Osteoblast (primary cell): ENCODE measurements around the gene LARP4B. TPM values are rescaled to one million over a fixed set of nuclear protein-coding genes. Genes with fewer than 3 reads are reported as not detected.

Experiments used
- DNase-seq: peaks from one replicate; pipeline ENCODE4 v3.0.0; 2011; ENCODE audit warnings: low spot score, mixed read lengths; ENCODE audit not compliant: insufficient read length; ENCODE audit errors: missing footprints
- H2AFZ ChIP-seq: 2 replicates; pipeline ENCODE4 v1.6.0; 2011; ENCODE audit warnings: mild to moderate bottlenecking, low read length
- H3K27ac ChIP-seq: 2 replicates; pipeline ENCODE4 v1.5.1; 2011; ENCODE audit warnings: mild to moderate bottlenecking, low read depth, low read length, moderate library complexity
- H3K27me3 ChIP-seq: 2 replicates; pipeline ENCODE4 v1.6.0; 2012; ENCODE audit warnings: mild to moderate bottlenecking, control low read depth, inconsistent platforms, low read length, moderate library complexity; ENCODE audit not compliant: insufficient read depth
- H3K36me3 ChIP-seq: 2 replicates; pipeline ENCODE4 v1.5.1; 2011; ENCODE audit warnings: mild to moderate bottlenecking, low read length, control low read depth, moderate library complexity; ENCODE audit not compliant: insufficient read depth
- H3K4me1 ChIP-seq: 2 replicates; pipeline ENCODE4 v1.5.1; 2011; ENCODE audit warnings: mild to moderate bottlenecking, low read length, control low read depth, moderate library complexity; ENCODE audit not compliant: insufficient read depth
- H3K4me2 ChIP-seq: 2 replicates; pipeline ENCODE4 v1.6.0; 2011; ENCODE audit warnings: mild to moderate bottlenecking, low read length; ENCODE audit not compliant: insufficient read depth
- H3K4me3 ChIP-seq: fragments of 200-600 bp; sonication (generic); 3 replicates; pipeline ENCODE4 v1.5.1; 2012; ENCODE audit warnings: mild to moderate bottlenecking, low read length, inconsistent platforms; ENCODE audit not compliant: insufficient read depth
- H3K79me2 ChIP-seq: 2 replicates; pipeline ENCODE4 v1.6.0; 2012; ENCODE audit warnings: mild to moderate bottlenecking, low read length, control low read depth, inconsistent platforms; ENCODE audit not compliant: insufficient read depth
- H3K9me3 ChIP-seq: 2 replicates; pipeline ENCODE4 v1.5.1; 2011; ENCODE audit warnings: low read depth, low read length, control low read depth
- H4K20me1 ChIP-seq: 2 replicates; pipeline ENCODE4 v1.6.0; 2012; ENCODE audit warnings: mild to moderate bottlenecking, low read length, control low read depth; ENCODE audit not compliant: insufficient read depth
- total RNA-seq: library from RNA; depleted of rRNA; stranded (reverse); fragments of >200 nt; gene quantifications from 2 replicates; pipeline ENCODE4 v1.2.3, GENCODE V29; 2012
- TF ChIP-seq, protein P1 (sequence below): IDR thresholded peaks from 2 replicates; pipeline ENCODE4 v1.5.1; 2011; ENCODE audit warnings: mild to moderate bottlenecking, low read depth, low read length, moderate library complexity; ENCODE audit errors: extremely low read depth

Gene LARP4B
- total RNA-seq, 1 donor: 46.0 TPM

DNA sequence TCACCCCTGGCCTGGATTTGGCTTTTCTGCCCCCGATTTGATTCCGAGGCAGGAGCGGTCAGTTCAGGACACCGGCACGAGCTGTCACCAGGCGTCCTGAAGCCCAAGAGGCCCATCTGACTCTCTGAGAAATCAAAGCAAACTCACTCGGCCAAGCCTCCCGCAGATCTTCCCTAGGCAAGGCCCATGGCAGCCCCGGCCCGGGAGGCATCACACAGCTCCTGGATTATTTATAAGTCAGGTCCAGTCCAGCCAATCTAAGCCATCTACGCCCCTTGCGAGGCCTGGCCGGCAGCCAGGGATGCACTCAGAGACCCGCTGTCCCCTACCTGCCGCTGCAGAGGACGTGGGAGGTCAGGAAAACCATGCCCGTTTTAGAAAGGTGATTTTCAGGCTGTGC lies 154.7 kb downstream of the LARP4B start:
- no peak overlapping the region for H3K4me3 ChIP-seq
- TF ChIP-seq, protein P1, sequence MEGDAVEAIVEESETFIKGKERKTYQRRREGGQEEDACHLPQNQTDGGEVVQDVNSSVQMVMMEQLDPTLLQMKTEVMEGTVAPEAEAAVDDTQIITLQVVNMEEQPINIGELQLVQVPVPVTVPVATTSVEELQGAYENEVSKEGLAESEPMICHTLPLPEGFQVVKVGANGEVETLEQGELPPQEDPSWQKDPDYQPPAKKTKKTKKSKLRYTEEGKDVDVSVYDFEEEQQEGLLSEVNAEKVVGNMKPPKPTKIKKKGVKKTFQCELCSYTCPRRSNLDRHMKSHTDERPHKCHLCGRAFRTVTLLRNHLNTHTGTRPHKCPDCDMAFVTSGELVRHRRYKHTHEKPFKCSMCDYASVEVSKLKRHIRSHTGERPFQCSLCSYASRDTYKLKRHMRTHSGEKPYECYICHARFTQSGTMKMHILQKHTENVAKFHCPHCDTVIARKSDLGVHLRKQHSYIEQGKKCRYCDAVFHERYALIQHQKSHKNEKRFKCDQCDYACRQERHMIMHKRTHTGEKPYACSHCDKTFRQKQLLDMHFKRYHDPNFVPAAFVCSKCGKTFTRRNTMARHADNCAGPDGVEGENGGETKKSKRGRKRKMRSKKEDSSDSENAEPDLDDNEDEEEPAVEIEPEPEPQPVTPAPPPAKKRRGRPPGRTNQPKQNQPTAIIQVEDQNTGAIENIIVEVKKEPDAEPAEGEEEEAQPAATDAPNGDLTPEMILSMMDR: no peak

DNA sequence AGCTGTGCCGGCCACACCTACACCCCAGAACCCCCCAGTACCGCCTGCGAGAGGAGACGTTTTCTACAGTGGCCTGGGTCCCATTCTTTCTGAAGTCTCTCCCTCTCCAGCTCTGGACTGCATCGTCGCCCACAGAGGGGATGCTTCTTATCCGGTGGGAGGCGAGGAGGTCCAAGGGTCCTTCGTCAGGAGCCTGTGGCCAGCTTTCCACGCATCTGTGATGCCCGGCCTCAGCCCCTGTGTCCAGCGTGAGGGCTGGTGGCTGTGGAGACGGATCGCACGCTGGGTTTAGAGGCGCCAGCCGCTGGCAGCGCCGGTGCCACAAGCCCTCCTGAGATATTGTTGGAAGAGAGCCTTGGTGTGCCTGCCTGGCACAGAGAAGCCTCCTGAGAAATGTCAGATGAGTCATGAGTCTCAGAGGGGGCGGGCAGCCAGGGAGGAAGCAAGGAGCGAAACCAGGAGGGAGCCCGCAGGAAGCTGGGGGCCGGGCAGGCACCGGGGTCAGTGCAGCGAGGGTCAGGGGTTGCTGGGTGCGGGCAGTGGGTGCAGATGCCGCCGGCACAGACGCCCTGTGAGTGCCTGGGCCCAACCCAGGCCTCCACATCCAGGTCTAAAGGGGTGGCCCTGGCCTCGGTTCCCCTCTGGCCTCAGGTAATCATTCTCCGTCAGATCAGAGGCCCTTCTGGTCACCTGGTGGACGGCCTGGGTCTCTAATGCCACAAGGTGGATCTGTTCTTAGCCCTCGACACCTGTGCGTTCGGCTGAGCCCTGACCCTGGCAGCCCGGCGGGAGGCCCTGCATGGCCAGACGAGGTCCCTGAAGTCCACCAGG lies 156.0 kb downstream of the LARP4B start:
- Histone ChIP-seq H3K79me2 (no peaks in the 10 kb centered on the region), H3K4me1 (peaks cover 7% of the 10 kb centered on the region), H3K27ac (no peak overlapping the region), H4K20me1 (no peaks in the 10 kb centered on the region), H3K27me3 (peaks cover 7% of the 10 kb centered on the region), H3K4me3 (peak overlapping the region; percentile 28), H3K9me3 (no peaks in the 10 kb centered on the region), H3K36me3 (no peaks in the 10 kb centered on the region), H2AFZ (no peak overlapping the region), H3K4me2 (peak overlapping the region; percentile 65)
- peak; percentile 96 for DNase-seq
- TF ChIP-seq, protein P1: no peak

More for the DNA sequence above, 154.7 kb downstream of the LARP4B start:
- peaks cover 2% of the 10 kb centered on the region for H3K27me3 ChIP-seq
- H3K4me2 ChIP-seq: no peak overlapping the region
- no peaks in the 10 kb centered on the region for H4K20me1 ChIP-seq
- no peaks in the 10 kb centered on the region for H3K9me3 ChIP-seq
- no peaks in the 10 kb centered on the region for H3K36me3 ChIP-seq
- H2AFZ ChIP-seq: no peak overlapping the region
- H3K79me2 ChIP-seq: no peaks in the 10 kb centered on the region
- H3K4me1 ChIP-seq: peaks cover 7% of the 10 kb centered on the region
- DNase-seq: peak; percentile 69
- no peak overlapping the region for H3K27ac ChIP-seq

DNA sequence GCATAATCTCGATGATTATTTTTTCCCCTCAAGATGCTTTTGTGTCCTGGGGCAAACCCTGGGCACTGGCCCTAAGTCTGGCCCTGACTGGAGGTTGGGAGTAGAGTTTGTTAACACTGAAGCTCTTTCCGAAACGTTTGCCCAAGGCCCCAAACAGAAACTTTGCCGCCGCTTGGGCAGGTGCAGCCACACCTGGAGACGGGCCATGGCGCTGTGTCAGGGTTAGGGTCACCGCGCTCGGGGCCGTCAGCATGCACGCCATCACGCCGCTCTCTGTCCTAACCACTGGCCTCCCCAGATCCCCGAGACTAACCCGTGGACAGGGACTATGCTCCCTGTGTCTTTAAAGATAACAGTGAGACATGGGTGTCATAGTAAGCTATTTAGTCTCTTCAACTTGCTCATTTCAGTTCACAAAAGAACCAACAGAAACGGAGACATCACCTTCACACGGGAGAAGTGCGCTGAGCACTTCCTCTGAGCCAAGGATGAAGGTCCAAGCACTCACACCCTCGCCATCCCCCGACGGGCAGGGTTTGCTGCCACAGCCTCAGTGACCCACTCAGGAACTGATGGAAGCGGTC lies 156.8 kb downstream of the LARP4B start:
- TF ChIP-seq, protein P1: no peak
- H2AFZ ChIP-seq: no peak overlapping the region
- peaks cover 7% of the 10 kb centered on the region for H3K27me3 ChIP-seq
- no peaks in the 10 kb centered on the region for H4K20me1 ChIP-seq
- H3K79me2 ChIP-seq: no peaks in the 10 kb centered on the region
- no peaks in the 10 kb centered on the region for H3K9me3 ChIP-seq
- H3K36me3 ChIP-seq: no peaks in the 10 kb centered on the region
- peak; percentile 82 for DNase-seq
- H3K27ac ChIP-seq: no peak overlapping the region
- H3K4me1 ChIP-seq: peaks cover 7% of the 10 kb centered on the region
- no peak overlapping the region for H3K4me2 ChIP-seq
- no peak overlapping the region for H3K4me3 ChIP-seq

DNA sequence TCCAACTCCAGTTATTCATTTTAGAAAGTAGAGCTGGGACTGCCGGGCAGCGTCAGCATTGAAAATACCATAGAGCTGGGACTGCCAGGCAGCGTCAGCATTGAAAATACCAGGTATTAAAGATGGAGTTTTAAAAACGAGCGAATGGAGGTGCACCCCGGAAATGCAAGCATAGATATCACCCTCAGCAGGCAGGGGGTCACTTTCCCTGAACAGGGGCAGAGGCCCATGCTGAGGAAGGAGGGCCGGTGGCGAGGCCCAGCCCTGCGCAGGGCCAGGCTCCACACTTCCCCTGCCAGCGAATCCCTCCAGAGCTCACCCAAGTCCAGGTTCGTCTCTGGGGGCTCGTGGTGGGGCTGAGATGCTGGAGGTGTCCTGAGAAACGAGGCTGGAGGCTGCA lies 157.3 kb downstream of the LARP4B start:
- H3K36me3 ChIP-seq: no peaks in the 10 kb centered on the region
- H3K27ac ChIP-seq: no peak overlapping the region
- no peak overlapping the region for H3K4me2 ChIP-seq
- H4K20me1 ChIP-seq: no peaks in the 10 kb centered on the region
- no peaks in the 10 kb centered on the region for H3K9me3 ChIP-seq
- H3K4me1 ChIP-seq: peaks cover 7% of the 10 kb centered on the region
- H2AFZ ChIP-seq: no peak overlapping the region
- H3K79me2 ChIP-seq: no peaks in the 10 kb centered on the region
- DNase-seq: peak; percentile 66
- TF ChIP-seq, protein P1: no peak
- H3K27me3 ChIP-seq: peaks cover 7% of the 10 kb centered on the region
- H3K4me3 ChIP-seq: no peak overlapping the region
